ENCODE results near the gene KLHL29. TPM values are rescaled to one million over a fixed set of nuclear protein-coding genes. Genes with fewer than 3 reads are reported as not detected.

Gene KLHL29
- total RNA-seq, 2 experiments from 2014 or later = 0.23 to 0.66 TPM

DNA sequence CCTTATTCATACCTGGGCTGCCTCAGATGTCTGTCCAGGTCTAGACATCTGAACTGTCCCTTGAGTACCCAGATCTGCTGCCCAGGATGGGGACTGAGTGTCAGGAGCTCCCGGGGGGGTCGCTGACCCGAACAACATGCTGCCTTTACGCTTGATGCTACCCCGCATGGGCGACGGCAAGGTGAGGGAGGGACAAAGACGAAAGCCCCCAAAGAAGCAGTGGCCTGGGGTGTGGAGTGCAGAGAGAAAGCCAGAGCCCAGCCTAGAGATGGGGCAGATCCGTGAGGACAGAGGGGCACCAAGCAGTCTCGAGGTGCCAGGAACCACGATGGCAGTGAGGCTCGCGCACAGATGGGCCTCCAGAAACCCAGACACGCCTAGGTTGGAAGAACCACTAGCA lies 307.3 kb downstream of the KLHL29 start:
- Histone ChIP-seq H4K20me1 (ENCODE audit: insufficient read depth, low read length) (no peaks in the 10 kb centered on the region), H3K4me2 (ENCODE audit: low read length) (no peak overlapping the region), H3K79me2 (ENCODE audit: insufficient read depth, low read depth, low read length) (no peaks in the 10 kb centered on the region), H3K4me1 (ENCODE audit: insufficient read depth, low read length, poor library complexity, severe bottlenecking) (no peaks in the 10 kb centered on the region), H2AFZ (ENCODE audit: low read length) (no peak overlapping the region), H3K9me3 (ENCODE audit: low read length) (no peaks in the 10 kb centered on the region), H3K9me2 (ENCODE audit: insufficient read depth, low read length) (no peaks in the 10 kb centered on the region), H3K36me3 (ENCODE audit: insufficient read depth, low read length) (no peaks in the 10 kb centered on the region), H3K27ac (ENCODE audit: low read depth, low read length, poor library complexity, severe bottlenecking) (no peak overlapping the region), H3K4me3 (ENCODE audit: low read depth, low read length, poor library complexity, severe bottlenecking) (no peak overlapping the region)
- BruUV-seq (replicated peaks) = no TSS peak
- POLR2A ChIA-PET = no interaction called here
- CTCF ChIA-PET (ENCODE audit: unreplicated experiment) = no interaction called here
- intact Hi-C loops (cut with micrococcal nuclease; ENCODE audit: unreplicated experiment) = no loop called here
- TF ChIP-seq EZH2phosphoT487 (IDR thresholded peaks at IDR 0.05; ENCODE audit: borderline replicate concordance, low read depth, low read length) = no peak
- TF ChIP-seq, protein P1, sequence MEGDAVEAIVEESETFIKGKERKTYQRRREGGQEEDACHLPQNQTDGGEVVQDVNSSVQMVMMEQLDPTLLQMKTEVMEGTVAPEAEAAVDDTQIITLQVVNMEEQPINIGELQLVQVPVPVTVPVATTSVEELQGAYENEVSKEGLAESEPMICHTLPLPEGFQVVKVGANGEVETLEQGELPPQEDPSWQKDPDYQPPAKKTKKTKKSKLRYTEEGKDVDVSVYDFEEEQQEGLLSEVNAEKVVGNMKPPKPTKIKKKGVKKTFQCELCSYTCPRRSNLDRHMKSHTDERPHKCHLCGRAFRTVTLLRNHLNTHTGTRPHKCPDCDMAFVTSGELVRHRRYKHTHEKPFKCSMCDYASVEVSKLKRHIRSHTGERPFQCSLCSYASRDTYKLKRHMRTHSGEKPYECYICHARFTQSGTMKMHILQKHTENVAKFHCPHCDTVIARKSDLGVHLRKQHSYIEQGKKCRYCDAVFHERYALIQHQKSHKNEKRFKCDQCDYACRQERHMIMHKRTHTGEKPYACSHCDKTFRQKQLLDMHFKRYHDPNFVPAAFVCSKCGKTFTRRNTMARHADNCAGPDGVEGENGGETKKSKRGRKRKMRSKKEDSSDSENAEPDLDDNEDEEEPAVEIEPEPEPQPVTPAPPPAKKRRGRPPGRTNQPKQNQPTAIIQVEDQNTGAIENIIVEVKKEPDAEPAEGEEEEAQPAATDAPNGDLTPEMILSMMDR (conservative IDR thresholded peaks at IDR 0.05; ENCODE audit: low read length) = no peak
- DNase-seq (ENCODE audit: low spot score) = no peak

DNA sequence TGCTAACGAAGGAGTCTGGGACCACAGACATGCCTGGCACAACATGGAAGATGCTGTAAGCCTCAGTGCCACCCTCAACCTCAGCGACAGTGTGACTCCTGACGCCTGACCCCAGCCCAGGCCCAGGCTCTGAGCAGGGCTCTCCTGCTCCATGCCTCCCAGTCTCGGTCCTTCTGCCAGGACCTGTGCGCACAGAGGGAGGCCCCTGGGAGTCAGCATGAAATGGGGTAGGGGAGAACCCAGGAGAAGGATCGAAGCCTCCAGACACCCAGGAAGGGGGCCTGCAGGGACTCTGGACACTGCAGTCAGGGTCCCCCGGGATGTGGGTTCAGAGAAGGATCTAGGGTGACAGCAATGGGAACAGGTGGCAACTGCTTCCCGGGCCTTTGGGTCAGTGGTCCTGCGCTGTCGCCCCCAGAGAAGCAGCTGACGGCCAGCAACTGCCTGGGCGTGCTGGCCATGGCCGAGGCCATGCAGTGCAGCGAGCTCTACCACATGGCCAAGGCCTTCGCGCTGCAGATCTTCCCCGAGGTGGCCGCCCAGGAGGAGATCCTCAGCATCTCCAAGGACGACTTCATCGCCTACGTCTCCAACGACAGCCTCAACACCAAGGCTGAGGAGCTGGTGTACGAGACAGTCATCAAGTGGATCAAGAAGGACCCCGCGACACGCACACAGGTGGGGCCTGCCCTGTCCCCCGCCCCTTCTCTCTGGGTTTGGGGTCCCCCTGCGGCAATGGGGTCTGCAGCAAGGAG lies 308.0 kb downstream of the KLHL29 start:
- H3K4me1 ChIP-seq (ENCODE audit: insufficient read depth, low read length, poor library complexity, severe bottlenecking) = no peaks in the 10 kb centered on the region
- no peak overlapping the region for H3K27ac ChIP-seq (ENCODE audit: low read depth, low read length, poor library complexity, severe bottlenecking)
- no peak overlapping the region for H3K4me2 ChIP-seq (ENCODE audit: low read length)
- H3K36me3 ChIP-seq (ENCODE audit: insufficient read depth, low read length) = no peaks in the 10 kb centered on the region
- CTCF ChIA-PET (ENCODE audit: unreplicated experiment) = no interaction called here
- no TSS peak for BruUV-seq (replicated peaks)
- intact Hi-C loops (cut with micrococcal nuclease; ENCODE audit: unreplicated experiment) = no loop called here
- H3K9me3 ChIP-seq (ENCODE audit: low read length) = no peaks in the 10 kb centered on the region
- no peaks in the 10 kb centered on the region for H3K79me2 ChIP-seq (ENCODE audit: insufficient read depth, low read depth, low read length)
- no peak for DNase-seq (ENCODE audit: low spot score)
- no peaks in the 10 kb centered on the region for H4K20me1 ChIP-seq (ENCODE audit: insufficient read depth, low read length)
- TF ChIP-seq, protein P1 (conservative IDR thresholded peaks at IDR 0.05; ENCODE audit: low read length) = no peak
- no peak for TF ChIP-seq EZH2phosphoT487 (IDR thresholded peaks at IDR 0.05; ENCODE audit: borderline replicate concordance, low read depth, low read length)
- H3K4me3 ChIP-seq (ENCODE audit: low read depth, low read length, poor library complexity, severe bottlenecking) = no peak overlapping the region
- H3K9me2 ChIP-seq (ENCODE audit: insufficient read depth, low read length) = no peaks in the 10 kb centered on the region
- H2AFZ ChIP-seq (ENCODE audit: low read length) = no peak overlapping the region
- POLR2A ChIA-PET = no interaction called here

DNA sequence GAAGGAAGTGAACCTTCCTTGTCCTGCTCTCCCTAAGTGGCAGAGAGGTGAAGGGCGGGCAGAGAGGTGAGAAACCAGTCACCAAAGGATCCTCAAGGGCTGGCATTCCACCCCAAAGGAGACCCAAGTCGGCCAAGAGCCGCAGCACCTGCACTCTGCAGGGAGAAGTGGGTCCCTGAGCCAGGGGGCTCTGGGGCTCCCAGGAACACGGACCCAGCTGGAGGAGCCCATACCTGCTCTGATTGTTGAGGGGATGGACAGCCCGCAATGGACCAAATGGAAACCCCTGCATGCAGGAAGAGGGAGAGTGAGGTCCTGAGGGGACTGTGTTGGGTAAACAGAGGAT lies 308.6 kb downstream of the KLHL29 start:
- DNase-seq (ENCODE audit: low spot score) = no peak
- CTCF ChIA-PET (ENCODE audit: unreplicated experiment) = no interaction called here
- Histone ChIP-seq H3K4me1 (ENCODE audit: insufficient read depth, low read length, poor library complexity, severe bottlenecking) (no peaks in the 10 kb centered on the region), H3K27ac (ENCODE audit: low read depth, low read length, poor library complexity, severe bottlenecking) (no peak overlapping the region), H3K79me2 (ENCODE audit: insufficient read depth, low read depth, low read length) (no peaks in the 10 kb centered on the region), H2AFZ (ENCODE audit: low read length) (no peak overlapping the region), H3K9me2 (ENCODE audit: insufficient read depth, low read length) (no peaks in the 10 kb centered on the region), H3K9me3 (ENCODE audit: low read length) (no peaks in the 10 kb centered on the region), H3K4me3 (ENCODE audit: low read depth, low read length, poor library complexity, severe bottlenecking) (no peak overlapping the region), H4K20me1 (ENCODE audit: insufficient read depth, low read length) (no peaks in the 10 kb centered on the region), H3K36me3 (ENCODE audit: insufficient read depth, low read length) (no peaks in the 10 kb centered on the region), H3K4me2 (ENCODE audit: low read length) (no peak overlapping the region)
- intact Hi-C loops (cut with micrococcal nuclease; ENCODE audit: unreplicated experiment) = no loop called here
- BruUV-seq (replicated peaks) = no TSS peak
- TF ChIP-seq EZH2phosphoT487 (IDR thresholded peaks at IDR 0.05; ENCODE audit: borderline replicate concordance, low read depth, low read length) = no peak
- TF ChIP-seq, protein P1 (conservative IDR thresholded peaks at IDR 0.05; ENCODE audit: low read length) = no peak
- POLR2A ChIA-PET = no interaction called here

Data from OCI-LY7 (cell line).